HEK293T (cell line): Measurements from ENCODE around the gene CMTM7.

Source experiments
- HDGF ChIP-seq: fragments of 450-650 bp; IDR thresholded peaks from 2 replicates; pipeline ENCODE4 v1.6.1; 2017; ENCODE audit warnings: antibody characterized with exemption, borderline replicate concordance
- L3MBTL2 ChIP-seq: fragments of 450-650 bp; conservative IDR thresholded peaks from 2 replicates; pipeline ENCODE4 v1.6.1; 2016; ENCODE audit warnings: mild to moderate bottlenecking
- SP1 ChIP-seq: fragments of 450-650 bp; IDR thresholded peaks from 2 replicates; pipeline ENCODE4 v1.6.1; 2017

- TF ChIP-seq L3MBTL2 (no peak), HDGF (no peak), SP1 (no peak)
Observed at GRCh38 chr3:32395496-32395895, 3.8 kb downstream of the CMTM7 start.
